ENCODE results near the gene MEF2C.

MEF2C gene

GRCh38 chr5:88839238-88839637 is 43.7 kb downstream of the MEF2C start:
- Histone ChIP-seq H4K20me1 (ENCODE audit: insufficient read depth) (no peaks in the 10 kb centered on the region), H3K9ac (no peak overlapping the region), H3K36me3 (ENCODE audit: insufficient read depth) (no peaks in the 10 kb centered on the region), H3K27ac (no peak overlapping the region), H3K4me1 (ENCODE audit: low read depth, poor library complexity, severe bottlenecking) (no peaks in the 10 kb centered on the region), H3K79me2 (ENCODE audit: insufficient read depth, low read depth) (no peaks in the 10 kb centered on the region), H3K4me3 (IDR thresholded peaks at IDR 0.05; ENCODE audit: insufficient read depth, low read depth, low read length) (no peak overlapping the region), H3K27me3 (ENCODE audit: insufficient read depth, low read depth) (no peaks in the 10 kb centered on the region), H3K4me2 (no peak overlapping the region), H2AFZ (ENCODE audit: low read depth) (no peak overlapping the region)
- no peak for TF ChIP-seq CTCF (conservative IDR thresholded peaks at IDR 0.05; ENCODE audit: low read depth, low read length)

- H4K20me1 ChIP-seq (ENCODE audit: insufficient read depth) = no peaks in the 10 kb centered on the region
- TF ChIP-seq CTCF (conservative IDR thresholded peaks at IDR 0.05; ENCODE audit: low read depth, low read length) = no peak
These were observed 44.5 kb downstream of the MEF2C start for GRCh38 chr5:88838500-88838899.

GRCh38 chr5:88837817-88838216 is 45.2 kb downstream of the MEF2C start:
- Histone ChIP-seq H3K4me2 (no peak overlapping the region), H3K4me3 (IDR thresholded peaks at IDR 0.05; ENCODE audit: insufficient read depth, low read depth, low read length) (no peak overlapping the region), H3K79me2 (ENCODE audit: insufficient read depth, low read depth) (no peaks in the 10 kb centered on the region), H3K36me3 (ENCODE audit: insufficient read depth) (no peaks in the 10 kb centered on the region), H3K9ac (no peak overlapping the region), H2AFZ (ENCODE audit: low read depth) (no peak overlapping the region), H3K27ac (no peak overlapping the region), H3K27me3 (ENCODE audit: insufficient read depth, low read depth) (no peaks in the 10 kb centered on the region), H3K4me1 (ENCODE audit: low read depth, poor library complexity, severe bottlenecking) (no peaks in the 10 kb centered on the region), H4K20me1 (ENCODE audit: insufficient read depth) (no peaks in the 10 kb centered on the region)
- no peak for TF ChIP-seq CTCF (conservative IDR thresholded peaks at IDR 0.05; ENCODE audit: low read depth, low read length)

More at GRCh38 chr5:88838500-88838899, 44.5 kb downstream of the MEF2C start:
- H3K4me1 ChIP-seq (ENCODE audit: low read depth, poor library complexity, severe bottlenecking) = no peaks in the 10 kb centered on the region
- H3K27me3 ChIP-seq (ENCODE audit: insufficient read depth, low read depth) = no peaks in the 10 kb centered on the region
- no peak overlapping the region for H3K27ac ChIP-seq
- H3K79me2 ChIP-seq (ENCODE audit: insufficient read depth, low read depth) = no peaks in the 10 kb centered on the region
- no peak overlapping the region for H3K4me3 ChIP-seq (IDR thresholded peaks at IDR 0.05; ENCODE audit: insufficient read depth, low read depth, low read length)
- H3K36me3 ChIP-seq (ENCODE audit: insufficient read depth) = no peaks in the 10 kb centered on the region
- H3K4me2 ChIP-seq = no peak overlapping the region
- no peak overlapping the region for H2AFZ ChIP-seq (ENCODE audit: low read depth)
- H3K9ac ChIP-seq = no peak overlapping the region

- no peak overlapping the region for H3K27ac ChIP-seq
- H3K4me3 ChIP-seq (IDR thresholded peaks at IDR 0.05; ENCODE audit: insufficient read depth, low read depth, low read length) = no peak overlapping the region
- H3K4me2 ChIP-seq = no peak overlapping the region
- no peak overlapping the region for H3K9ac ChIP-seq
- no peak overlapping the region for H2AFZ ChIP-seq (ENCODE audit: low read depth)
- H3K36me3 ChIP-seq (ENCODE audit: insufficient read depth) = no peaks in the 10 kb centered on the region
- no peaks in the 10 kb centered on the region for H3K79me2 ChIP-seq (ENCODE audit: insufficient read depth, low read depth)
- TF ChIP-seq CTCF (conservative IDR thresholded peaks at IDR 0.05; ENCODE audit: low read depth, low read length) = no peak
- no peaks in the 10 kb centered on the region for H3K4me1 ChIP-seq (ENCODE audit: low read depth, poor library complexity, severe bottlenecking)
- no peaks in the 10 kb centered on the region for H4K20me1 ChIP-seq (ENCODE audit: insufficient read depth)
- no peaks in the 10 kb centered on the region for H3K27me3 ChIP-seq (ENCODE audit: insufficient read depth, low read depth)
These were observed 45.8 kb downstream of the MEF2C start for GRCh38 chr5:88837222-88837621.

All from KMS-11 (cell line).